ENCODE results near the gene CDK11A.

The CDK11A gene

DNA sequence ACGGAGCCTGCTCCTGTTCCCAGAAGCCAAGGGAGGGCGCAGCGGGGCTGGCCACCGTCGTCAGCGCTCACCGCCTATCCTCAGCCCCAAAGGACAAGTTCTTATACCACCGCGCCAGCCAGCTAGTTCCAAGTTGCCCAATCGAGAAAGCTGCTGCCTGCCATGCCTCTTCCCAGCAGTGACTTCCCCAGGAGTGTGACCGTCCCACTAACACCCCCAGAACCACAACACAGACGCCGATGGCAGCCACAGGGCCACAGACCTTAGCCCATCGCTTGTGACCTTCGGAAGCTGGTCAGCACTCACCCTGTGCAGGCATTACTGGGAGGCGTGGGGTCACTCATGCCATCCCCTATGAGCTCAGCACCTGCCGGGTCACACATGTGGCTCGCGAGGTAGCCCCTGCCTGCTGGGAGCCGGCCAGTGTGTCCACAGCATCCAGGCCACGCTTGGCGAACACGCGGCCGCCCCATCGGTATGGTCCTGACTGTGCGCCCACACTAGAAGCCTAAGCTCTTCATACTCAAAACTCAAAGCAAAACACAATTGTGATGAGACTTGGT is 34.0 kb upstream of the CDK11A start:
- TF ChIP-seq, protein P1, sequence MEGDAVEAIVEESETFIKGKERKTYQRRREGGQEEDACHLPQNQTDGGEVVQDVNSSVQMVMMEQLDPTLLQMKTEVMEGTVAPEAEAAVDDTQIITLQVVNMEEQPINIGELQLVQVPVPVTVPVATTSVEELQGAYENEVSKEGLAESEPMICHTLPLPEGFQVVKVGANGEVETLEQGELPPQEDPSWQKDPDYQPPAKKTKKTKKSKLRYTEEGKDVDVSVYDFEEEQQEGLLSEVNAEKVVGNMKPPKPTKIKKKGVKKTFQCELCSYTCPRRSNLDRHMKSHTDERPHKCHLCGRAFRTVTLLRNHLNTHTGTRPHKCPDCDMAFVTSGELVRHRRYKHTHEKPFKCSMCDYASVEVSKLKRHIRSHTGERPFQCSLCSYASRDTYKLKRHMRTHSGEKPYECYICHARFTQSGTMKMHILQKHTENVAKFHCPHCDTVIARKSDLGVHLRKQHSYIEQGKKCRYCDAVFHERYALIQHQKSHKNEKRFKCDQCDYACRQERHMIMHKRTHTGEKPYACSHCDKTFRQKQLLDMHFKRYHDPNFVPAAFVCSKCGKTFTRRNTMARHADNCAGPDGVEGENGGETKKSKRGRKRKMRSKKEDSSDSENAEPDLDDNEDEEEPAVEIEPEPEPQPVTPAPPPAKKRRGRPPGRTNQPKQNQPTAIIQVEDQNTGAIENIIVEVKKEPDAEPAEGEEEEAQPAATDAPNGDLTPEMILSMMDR (IDR thresholded peaks at IDR 0.05): no peak

DNA sequence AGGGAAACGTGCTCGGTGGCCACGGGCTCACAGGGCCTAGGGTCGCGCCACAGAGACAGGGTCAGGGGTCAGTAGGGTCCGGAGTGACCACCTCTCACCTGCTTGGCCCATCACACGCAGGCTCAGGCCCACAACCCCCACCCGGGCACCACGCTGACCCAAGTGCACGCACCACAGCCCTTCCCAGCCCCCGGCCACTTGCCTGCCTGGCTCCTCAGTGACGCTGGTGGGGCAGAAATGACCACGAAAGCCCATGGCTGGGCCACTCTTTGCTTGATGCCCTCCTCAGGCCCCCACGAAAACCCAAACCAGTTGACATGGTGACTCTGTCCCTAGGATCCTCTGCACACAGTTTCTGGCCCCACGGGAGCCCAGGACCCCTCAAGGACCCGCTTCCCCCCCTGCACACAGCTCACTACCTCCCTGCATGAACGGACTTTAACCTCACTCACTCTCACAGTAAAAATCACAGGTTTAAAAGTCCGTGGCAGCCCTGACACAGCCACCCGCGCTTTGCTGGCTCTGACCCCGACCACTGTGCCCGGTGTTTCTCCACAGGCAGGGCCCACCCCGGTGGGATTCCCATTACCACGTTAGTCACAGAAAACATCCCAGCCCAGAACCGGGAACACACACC is 33.4 kb upstream of the CDK11A start:
- TF ChIP-seq, protein P1 (IDR thresholded peaks at IDR 0.05): no peak

DNA sequence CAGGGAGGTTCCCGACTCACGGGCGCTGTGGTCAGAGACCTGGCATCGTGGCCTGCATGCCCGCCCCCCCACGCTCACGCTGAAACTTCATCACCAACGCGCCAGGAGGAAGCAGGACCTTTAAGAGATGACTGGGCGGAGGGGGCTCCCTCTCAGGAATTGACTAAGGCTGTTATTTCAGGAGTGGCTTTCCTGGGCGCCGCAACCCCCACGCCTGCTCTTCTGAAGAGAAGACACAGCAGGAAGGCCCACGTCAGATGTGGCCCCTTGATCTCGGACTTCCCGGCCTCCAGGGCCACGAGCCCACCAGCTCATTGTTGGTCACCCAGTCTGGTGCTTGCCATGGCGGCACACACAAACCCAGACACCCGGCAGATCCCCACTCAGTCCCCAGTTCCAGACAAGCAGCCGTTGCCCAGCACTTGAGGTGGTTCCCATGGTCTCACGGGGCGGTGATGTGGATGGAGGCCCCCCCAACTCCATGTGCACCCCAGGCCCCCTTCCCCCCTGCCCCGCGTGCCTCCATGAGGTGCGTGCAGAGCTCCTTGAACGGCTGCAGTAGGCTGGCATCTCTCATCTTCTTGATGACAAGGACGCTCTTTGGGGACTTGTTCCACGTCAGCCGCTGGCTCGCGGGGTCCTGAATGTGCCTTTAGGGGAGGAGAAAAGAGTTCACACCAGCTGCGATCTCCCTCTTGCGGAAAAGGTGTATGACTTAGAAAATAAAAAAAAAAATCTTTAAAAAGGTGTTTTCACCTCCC is 32.7 kb upstream of the CDK11A start:
- TF ChIP-seq, protein P1 (IDR thresholded peaks at IDR 0.05): no peak

DNA sequence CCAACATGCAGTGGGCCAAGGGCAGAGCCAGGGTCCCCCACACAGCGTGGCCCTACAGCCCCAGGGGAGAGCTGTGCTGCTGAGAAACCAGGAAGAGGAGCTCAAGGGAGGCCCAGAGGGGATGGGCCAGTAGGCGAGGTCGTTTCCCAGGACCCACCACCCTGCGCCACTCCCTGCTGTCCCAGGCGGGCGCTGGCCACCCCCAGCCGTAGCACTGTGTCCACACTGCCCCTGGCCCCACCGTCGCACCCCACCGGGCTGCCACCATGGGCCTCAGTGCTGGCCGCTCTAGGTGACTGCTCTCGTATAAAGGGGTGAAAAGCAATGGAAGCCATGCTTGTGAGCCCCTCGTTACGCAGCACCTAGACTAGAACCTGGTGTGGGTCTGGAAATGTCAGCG is 31.7 kb upstream of the CDK11A start:
- TF ChIP-seq, protein P1 (IDR thresholded peaks at IDR 0.05): no peak

DNA sequence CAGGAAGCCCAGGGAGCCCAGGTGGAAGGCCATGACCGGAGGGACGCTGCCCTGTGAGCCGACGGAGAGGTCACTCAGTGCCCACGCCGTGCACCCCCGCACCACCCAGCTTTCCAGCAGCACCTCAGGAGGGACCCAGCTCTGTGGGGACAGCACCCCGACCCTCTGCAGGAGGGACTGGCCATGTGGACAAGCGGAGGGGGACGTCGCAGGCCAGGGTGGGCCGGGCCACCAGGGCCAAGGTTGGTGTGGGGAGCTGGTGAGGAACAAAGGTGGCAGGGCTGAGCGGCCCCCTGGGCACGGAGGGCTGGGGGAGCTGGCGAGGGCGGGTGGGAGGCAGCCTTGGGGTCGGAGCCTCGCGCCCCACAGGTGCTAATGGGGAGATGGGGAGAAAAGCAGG is 31.3 kb upstream of the CDK11A start:
- TF ChIP-seq, protein P1 (IDR thresholded peaks at IDR 0.05): no peak

DNA sequence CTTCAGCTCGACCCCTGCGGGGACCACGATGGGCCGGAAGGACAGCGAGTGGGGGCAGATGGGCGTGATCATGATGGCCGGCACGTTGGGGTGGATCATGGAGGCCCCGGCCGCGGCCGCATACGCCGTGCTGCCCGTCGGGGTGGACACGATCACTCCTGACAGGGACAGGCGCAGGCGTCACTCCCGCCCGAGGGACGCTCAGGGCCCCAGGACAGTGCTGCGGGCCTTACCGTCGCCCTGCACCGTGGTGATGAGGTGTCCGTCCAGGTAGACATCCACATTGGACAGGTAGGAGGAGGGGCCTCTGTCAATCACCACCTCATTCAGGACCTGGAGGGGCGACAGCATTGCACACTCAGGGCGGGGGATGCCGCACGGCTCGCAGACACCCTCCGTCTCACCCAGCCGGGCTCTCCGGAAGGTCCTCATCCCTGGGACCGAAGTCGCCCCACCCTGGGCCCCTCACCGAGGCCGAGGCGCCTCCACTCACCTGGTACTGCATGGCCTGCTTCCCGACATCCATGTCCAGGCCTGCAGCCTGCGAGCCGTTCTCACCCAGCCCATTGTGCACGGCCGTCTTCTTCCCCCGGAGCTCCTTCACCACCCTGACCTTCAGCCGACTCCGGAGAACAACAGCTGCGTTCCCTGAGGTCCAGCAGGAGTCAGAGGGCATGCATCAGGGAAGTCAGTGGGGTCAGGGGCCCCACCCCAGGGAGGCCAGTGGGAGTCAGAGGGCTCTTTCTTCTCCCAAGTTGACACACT is 30.1 kb upstream of the CDK11A start:
- TF ChIP-seq, protein P1 (IDR thresholded peaks at IDR 0.05): no peak

DNA sequence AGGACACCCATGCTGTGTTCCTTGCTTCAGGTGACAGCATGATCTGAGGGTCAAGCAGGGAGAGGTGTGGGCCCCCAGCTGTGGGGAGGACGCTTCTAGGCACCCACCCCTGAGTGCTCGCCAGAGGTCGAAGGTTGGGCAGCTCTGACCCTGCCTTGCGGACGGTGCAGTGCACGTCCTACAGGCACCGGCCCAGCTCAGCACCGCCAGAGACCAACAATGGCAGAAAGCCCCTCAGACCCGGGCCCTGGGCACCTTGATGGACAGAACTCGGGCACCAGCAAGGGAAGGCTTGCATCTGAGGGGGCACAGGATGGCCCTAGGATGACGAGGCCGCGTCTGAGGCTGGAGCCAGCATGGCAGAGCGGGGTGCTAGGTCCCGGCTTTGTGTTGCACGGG is 29.4 kb upstream of the CDK11A start:
- TF ChIP-seq, protein P1 (IDR thresholded peaks at IDR 0.05): no peak
